ENCODE measurements around the gene FRMD6. TPM values are rescaled to one million over a fixed set of nuclear protein-coding genes. Genes with fewer than 3 reads are reported as not detected.

FRMD6 gene
- total RNA-seq, 1 experiment from 2014 or later: 11.4 TPM

DNA sequence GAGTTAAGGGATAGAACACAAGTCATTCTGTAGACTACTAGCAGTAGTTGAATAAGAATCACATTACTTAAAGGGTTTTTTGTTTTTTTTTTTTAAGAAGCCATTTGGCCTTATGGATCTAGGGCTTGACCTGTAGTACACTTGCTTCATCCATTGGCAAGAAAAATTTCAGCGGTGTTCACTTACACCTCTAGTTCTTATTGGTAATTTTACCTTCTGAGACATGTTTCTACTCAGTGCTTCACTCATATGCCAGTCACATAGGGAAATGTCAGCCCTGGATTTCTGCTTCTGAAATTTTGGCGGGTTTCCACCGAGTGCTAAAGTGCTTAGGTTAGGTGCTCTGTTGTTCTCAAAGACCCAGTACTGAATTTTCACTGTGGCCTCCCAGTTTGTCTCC, 72.9 kb downstream of the FRMD6 start (continued):
- TF ChIP-seq, protein P1, sequence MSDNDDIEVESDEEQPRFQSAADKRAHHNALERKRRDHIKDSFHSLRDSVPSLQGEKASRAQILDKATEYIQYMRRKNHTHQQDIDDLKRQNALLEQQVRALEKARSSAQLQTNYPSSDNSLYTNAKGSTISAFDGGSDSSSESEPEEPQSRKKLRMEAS (IDR thresholded peaks at IDR 0.05): no peak
- no peak for TF ChIP-seq ZNF274 (IDR thresholded peaks at IDR 0.05; ENCODE audit: low read depth, low read length)

DNA sequence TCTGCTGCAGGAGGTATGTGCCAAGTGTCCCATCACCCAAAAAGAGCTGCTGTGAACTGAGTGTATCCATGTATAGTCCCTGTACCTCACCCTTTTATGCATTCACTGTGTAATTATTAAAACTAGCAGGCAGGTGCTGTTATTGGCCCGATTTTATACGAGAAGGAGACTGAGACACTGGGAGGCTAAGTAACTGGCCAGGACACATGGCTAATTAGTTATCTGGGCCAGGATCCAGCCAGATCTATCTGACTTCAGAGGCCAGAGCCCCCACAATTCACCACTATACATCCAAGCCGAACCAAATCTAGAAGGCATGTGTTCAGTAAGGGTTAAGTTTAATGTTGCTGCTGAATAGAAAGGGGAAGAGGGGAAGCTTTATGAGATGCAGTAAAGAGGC, 73.4 kb downstream of the FRMD6 start:
- H2AFZ ChIP-seq (ENCODE audit: low read depth, low read length, poor library complexity, severe bottlenecking): no peak overlapping the region
- CTCF ChIA-PET: no interaction called here
- H3K36me3 ChIP-seq (ENCODE audit: control insufficient read depth in 1 of 2, insufficient read depth in 2 of 2, low read length in 2 of 2): peaks cover 0 to 14% of the 10 kb centered on the region in 2 experiments; a peak in 2 of 4 replicates

DNA sequence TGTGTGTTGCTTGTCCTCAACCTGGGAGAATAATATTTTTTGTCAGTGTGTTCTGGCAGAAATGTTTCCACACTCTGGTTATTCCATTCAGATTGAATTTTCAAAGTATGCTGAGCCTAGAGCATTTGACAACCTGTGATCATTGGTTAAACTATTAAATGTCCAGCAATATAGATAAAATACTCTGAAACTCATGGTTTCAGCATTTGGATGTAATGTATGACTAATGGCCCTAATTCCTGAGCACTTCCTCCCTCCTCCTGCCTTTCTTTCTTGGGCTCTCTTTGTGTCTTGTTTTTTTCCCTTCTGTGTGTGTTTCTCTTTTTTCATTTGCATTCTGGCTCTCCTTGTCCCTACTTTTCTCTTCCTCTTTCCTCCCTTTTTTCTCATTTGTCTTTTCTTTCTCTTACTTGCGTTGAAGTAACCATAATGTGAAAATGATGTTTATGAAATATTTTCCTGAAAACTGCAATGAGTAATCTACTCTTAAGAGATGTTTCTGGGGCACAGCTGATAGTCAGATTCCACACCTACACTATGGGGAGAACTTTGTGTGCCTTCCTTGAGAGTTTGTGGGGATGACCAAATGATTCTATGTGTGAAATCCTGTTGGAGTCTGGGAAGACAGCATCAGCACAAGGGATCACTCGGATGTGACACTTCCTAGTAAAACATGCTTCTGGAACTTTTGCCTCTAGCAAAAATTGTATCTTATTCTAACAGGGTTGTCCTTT, 74.6 kb downstream of the FRMD6 start:
- no peaks in the 10 kb centered on the region for H3K27me3 ChIP-seq (ENCODE audit: insufficient read depth, low read length)
- no peaks in the 10 kb centered on the region for H4K20me1 ChIP-seq (ENCODE audit: insufficient read depth)
- no peak overlapping the region for H3K9ac ChIP-seq (ENCODE audit: low read length)
- ATAC-seq (no peak), DNase-seq (ENCODE audit: low read depth, low spot score) (no peak)
- ChIA-PET CTCF (no interaction called here), RAD21 (ENCODE audit: low non-redundant PET in 1 of 2, low total read pairs in 2 of 2, uncharacterized antibody in 2 of 2, unreplicated experiment in 2 of 2) (no interaction called here), POLR2A (no interaction called here)
- H3K27ac ChIP-seq (ENCODE audit: low read depth, low read length): no peak overlapping the region
- no TSS peak for BruUV-seq (replicated peaks)
- peaks cover 0 to 14% of the 10 kb centered on the region in 2 experiments; a peak in 2 of 4 replicates for H3K36me3 ChIP-seq (ENCODE audit: control insufficient read depth in 1 of 2, insufficient read depth in 2 of 2, low read length in 2 of 2)
- intact Hi-C loops (cut with micrococcal nuclease): no loop called here
- H2AFZ ChIP-seq (ENCODE audit: low read depth, low read length, poor library complexity, severe bottlenecking): no peak overlapping the region
- H3K79me2 ChIP-seq (ENCODE audit: insufficient read depth, low read length): no peaks in the 10 kb centered on the region
- H3K4me1 ChIP-seq (ENCODE audit: control insufficient read depth in 1 of 2, insufficient read depth in 2 of 2, low read length in 2 of 2): no peaks in the 10 kb centered on the region
- no peak overlapping the region for H3K4me2 ChIP-seq (ENCODE audit: low read length)
- TF ChIP-seq SP1 (IDR thresholded peaks at IDR 0.05; ENCODE audit: low read depth) (no peak), JUND (IDR thresholded peaks at IDR 0.05) (no peak), FOSL1 (IDR thresholded peaks at IDR 0.05; ENCODE audit: low read depth) (no peak), EZH2phosphoT487 (IDR thresholded peaks at IDR 0.05; ENCODE audit: borderline replicate concordance) (no peak)
- TF ChIP-seq, protein P2, sequence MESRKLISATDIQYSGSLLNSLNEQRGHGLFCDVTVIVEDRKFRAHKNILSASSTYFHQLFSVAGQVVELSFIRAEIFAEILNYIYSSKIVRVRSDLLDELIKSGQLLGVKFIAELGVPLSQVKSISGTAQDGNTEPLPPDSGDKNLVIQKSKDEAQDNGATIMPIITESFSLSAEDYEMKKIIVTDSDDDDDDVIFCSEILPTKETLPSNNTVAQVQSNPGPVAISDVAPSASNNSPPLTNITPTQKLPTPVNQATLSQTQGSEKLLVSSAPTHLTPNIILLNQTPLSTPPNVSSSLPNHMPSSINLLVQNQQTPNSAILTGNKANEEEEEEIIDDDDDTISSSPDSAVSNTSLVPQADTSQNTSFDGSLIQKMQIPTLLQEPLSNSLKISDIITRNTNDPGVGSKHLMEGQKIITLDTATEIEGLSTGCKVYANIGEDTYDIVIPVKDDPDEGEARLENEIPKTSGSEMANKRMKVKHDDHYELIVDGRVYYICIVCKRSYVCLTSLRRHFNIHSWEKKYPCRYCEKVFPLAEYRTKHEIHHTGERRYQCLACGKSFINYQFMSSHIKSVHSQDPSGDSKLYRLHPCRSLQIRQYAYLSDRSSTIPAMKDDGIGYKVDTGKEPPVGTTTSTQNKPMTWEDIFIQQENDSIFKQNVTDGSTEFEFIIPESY (IDR thresholded peaks at IDR 0.05; ENCODE audit: extremely low read depth, insufficient replicate concordance, low read length): no peak
- H3K9me3 ChIP-seq (ENCODE audit: control insufficient read depth in 1 of 2, insufficient read depth in 1 of 2, low read depth in 1 of 2, low read length in 2 of 2): no peaks in the 10 kb centered on the region
- H3K4me3 ChIP-seq (replicated peaks in 1 of 2; ENCODE audit: low read depth in 1 of 2, low read length in 2 of 2): no peak overlapping the region
- H3K9me2 ChIP-seq (ENCODE audit: insufficient read depth): no peaks in the 10 kb centered on the region

More for the DNA sequence above, 73.4 kb downstream of the FRMD6 start:
- ATAC-seq: no peak
- no peak overlapping the region for H3K4me2 ChIP-seq (ENCODE audit: low read length)
- no peaks in the 10 kb centered on the region for H3K4me1 ChIP-seq (ENCODE audit: control insufficient read depth in 1 of 2, insufficient read depth in 2 of 2, low read length in 2 of 2)
- intact Hi-C loops (cut with micrococcal nuclease): no loop called here
- H3K79me2 ChIP-seq (ENCODE audit: insufficient read depth, low read length): no peaks in the 10 kb centered on the region
- no peak for DNase-seq (ENCODE audit: low read depth, low spot score)
- H4K20me1 ChIP-seq (ENCODE audit: insufficient read depth): no peaks in the 10 kb centered on the region
- no peaks in the 10 kb centered on the region for H3K9me3 ChIP-seq (ENCODE audit: control insufficient read depth in 1 of 2, insufficient read depth in 1 of 2, low read depth in 1 of 2, low read length in 2 of 2)
- no TSS peak for BruUV-seq (replicated peaks)
- H3K9ac ChIP-seq (ENCODE audit: low read length): no peak overlapping the region
- TF ChIP-seq TCF7L2 (IDR thresholded peaks at IDR 0.05; ENCODE audit: borderline replicate concordance, extremely low read depth, insufficient read depth, insufficient read length) (no peak), FOSL1 (IDR thresholded peaks at IDR 0.05; ENCODE audit: low read depth) (no peak), ZNF274 (IDR thresholded peaks at IDR 0.05; ENCODE audit: low read depth, low read length) (no peak), SRF (IDR thresholded peaks at IDR 0.05; ENCODE audit: low read depth) (no peak), JUND (IDR thresholded peaks at IDR 0.05) (no peak), CBX3 (IDR thresholded peaks at IDR 0.05; ENCODE audit: low read depth) (no peak)
- ChIA-PET POLR2A (no interaction called here), RAD21 (ENCODE audit: low non-redundant PET in 1 of 2, low total read pairs in 2 of 2, uncharacterized antibody in 2 of 2, unreplicated experiment in 2 of 2) (no interaction called here)
- no peaks in the 10 kb centered on the region for H3K9me2 ChIP-seq (ENCODE audit: insufficient read depth)
- H3K4me3 ChIP-seq (replicated peaks in 1 of 2; ENCODE audit: low read depth in 1 of 2, low read length in 2 of 2): no peak overlapping the region
- H3K27me3 ChIP-seq (ENCODE audit: insufficient read depth, low read length): no peaks in the 10 kb centered on the region
- H3K27ac ChIP-seq (ENCODE audit: low read depth, low read length): no peak overlapping the region

All from HCT116 (cell line).